ENCODE results near the gene GMPPA. TPM values are rescaled to one million over a fixed set of nuclear protein-coding genes. Genes with fewer than 3 reads are reported as not detected.

GMPPA gene
- total and polyA plus RNA-seq, 7 donors = 14.4 to 33.8 (median 20.0) TPM

GRCh38 chr2:219490600-219491130 lies 8.0 kb upstream of the GMPPA start:
- no peaks in the 10 kb centered on the region for H3K27me3 ChIP-seq (ENCODE audit: insufficient read depth in 3 of 3, low read length in 2 of 3)
- TF ChIP-seq CTCF (IDR thresholded peaks at IDR 0.05) = no peak
- ATAC-seq = peak; percentile 28 to 61 (median 32)
- H3K4me1 ChIP-seq = peaks cover 8% of the 10 kb centered on the region
- WGBS, 3 donors = 49 to 70% (median 51%) methylated on average over 10 of the region's 10 CpGs
- peaks cover 0 to 67% of the 10 kb centered on the region in 2 donors for H3K36me3 ChIP-seq (ENCODE audit: insufficient read depth in 1 of 2, low read depth in 1 of 2)
- intact Hi-C loops (cut with DNase I) = no loop called here
- no peak overlapping the region for H3K4me3 ChIP-seq
- no peaks in the 10 kb centered on the region for H3K9me3 ChIP-seq
- no peak for DNase-seq
- H3K27ac ChIP-seq = peak overlapping the region; percentile 66

- Histone ChIP-seq H3K4me1 (peaks cover 15% of the 10 kb centered on the region), H3K4me3 (no peak overlapping the region), H3K27ac (peak overlapping the region; percentile 66), H3K36me3 (ENCODE audit: insufficient read depth in 1 of 2, low read depth in 1 of 2) (peaks cover 0 to 62% of the 10 kb centered on the region in 2 donors), H3K9me3 (no peaks in the 10 kb centered on the region), H3K27me3 (ENCODE audit: insufficient read depth in 3 of 3, low read length in 2 of 3) (no peaks in the 10 kb centered on the region)
- no peak for DNase-seq
- no peak for ATAC-seq
- no peak for TF ChIP-seq CTCF (IDR thresholded peaks at IDR 0.05)
- intact Hi-C loops (cut with DNase I) = no loop called here
- 77 to 85% (median 81%) methylated on average over 14 of the region's 14 CpGs for WGBS, 3 donors
Observed at GRCh38 chr2:219491278-219491963, 7.3 kb upstream of the GMPPA start.

- no peak for DNase-seq
- H3K4me3 ChIP-seq = no peak overlapping the region
- H3K9me3 ChIP-seq = no peaks in the 10 kb centered on the region
- WGBS, 3 donors = 64 to 72% (median 66%) methylated on average over 20 of the region's 20 CpGs
- peaks cover 0 to 56% of the 10 kb centered on the region in 2 donors for H3K36me3 ChIP-seq (ENCODE audit: insufficient read depth in 1 of 2, low read depth in 1 of 2)
- no peak overlapping the region for H3K27ac ChIP-seq
- intact Hi-C loops (cut with DNase I) = no loop called here
- H3K4me1 ChIP-seq = peaks cover 26% of the 10 kb centered on the region
- TF ChIP-seq CTCF (IDR thresholded peaks at IDR 0.05) = no peak
- no peaks in the 10 kb centered on the region for H3K27me3 ChIP-seq (ENCODE audit: insufficient read depth in 3 of 3, low read length in 2 of 3)
- ATAC-seq = no peak
Observed at GRCh38 chr2:219492575-219492974, 6.1 kb upstream of the GMPPA start.

- no peak for TF ChIP-seq CTCF (IDR thresholded peaks at IDR 0.05)
- intact Hi-C loops (cut with DNase I) = no loop called here
- Histone ChIP-seq H3K27ac (no peak overlapping the region), H3K4me1 (peaks cover 29% of the 10 kb centered on the region), H3K4me3 (no peak overlapping the region), H3K27me3 (ENCODE audit: insufficient read depth in 3 of 3, low read length in 2 of 3) (no peaks in the 10 kb centered on the region), H3K36me3 (ENCODE audit: insufficient read depth in 1 of 2, low read depth in 1 of 2) (peaks cover 0 to 51% of the 10 kb centered on the region in 2 donors), H3K9me3 (no peaks in the 10 kb centered on the region)
- 81 to 95% (median 83%) methylated on average over 5 of the region's 5 CpGs for WGBS, 3 donors
- no peak for ATAC-seq
- DNase-seq = no peak
Observed at GRCh38 chr2:219493086-219493485, 5.6 kb upstream of the GMPPA start.

Data from psoas muscle (tissue), 8 donors.